KOPT-K1 (cell line): ENCODE measurements around the gene RHBDL3.
A peak's percentile ranks its signal among the peaks of the same experiment; 100 is the strongest.
"Not testable (repeated sequence)": the region's sequence is repeated elsewhere in the genome, so short reads cannot be mapped to it uniquely, and the experiment has no call there.

Experiments
- H3K27ac ChIP-seq: fragments of 200-600 bp; sonication (generic); 2 replicates; pipeline ENCODE4 v1.5.1; 2016; ENCODE audit warnings: antibody characterized with exemption, mild to moderate bottlenecking, low read depth, low read length; ENCODE audit not compliant: poor library complexity, severe bottlenecking
- H3K36me3 ChIP-seq: fragments of 200-600 bp; sonication (generic); 2 replicates; pipeline ENCODE4 v1.5.1; 2017; ENCODE audit warnings: antibody characterized with exemption, mild to moderate bottlenecking, low read length, moderate library complexity; ENCODE audit not compliant: insufficient read depth
- H3K9me3 ChIP-seq: fragments of 200-600 bp; sonication (generic); 2 replicates; pipeline ENCODE4 v1.5.1; 2017; ENCODE audit warnings: antibody characterized with exemption, low read length, mild to moderate bottlenecking; ENCODE audit not compliant: insufficient read depth, poor library complexity, severe bottlenecking

Gene RHBDL3

GRCh38 chr17:32319548-32319905, 53.9 kb downstream of the RHBDL3 start:
- H3K27ac ChIP-seq: no peak overlapping the region
- no peaks in the 10 kb centered on the region for H3K36me3 ChIP-seq
- H3K9me3 ChIP-seq: no peaks in the 10 kb centered on the region

DNA sequence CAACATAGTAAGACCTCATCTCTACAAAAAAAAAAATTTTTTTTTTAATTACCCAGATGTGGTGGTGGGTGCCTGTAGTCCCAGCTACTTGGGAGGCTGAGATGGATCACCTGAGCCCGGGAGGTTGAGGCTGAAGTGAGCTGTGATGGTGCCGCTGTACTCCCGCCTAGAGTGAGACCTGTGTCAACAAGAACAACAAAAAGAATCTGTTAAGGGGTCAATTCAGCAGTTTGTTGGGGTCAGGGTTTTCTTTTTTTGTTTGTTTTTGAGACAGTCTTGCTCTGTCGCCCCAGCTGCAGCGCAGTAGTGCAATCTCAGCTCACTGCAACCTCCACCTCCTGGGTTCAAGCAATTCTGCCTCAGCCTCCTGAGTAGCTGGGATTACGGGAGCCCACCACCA, 54.4 kb downstream of the RHBDL3 start:
- not testable (repeated sequence) for H3K9me3 ChIP-seq, H3K36me3 ChIP-seq, H3K27ac ChIP-seq

- Histone ChIP-seq H3K36me3 (no peaks in the 10 kb centered on the region), H3K27ac (no peak overlapping the region), H3K9me3 (no peaks in the 10 kb centered on the region)
These were observed 55.2 kb downstream of the RHBDL3 start for GRCh38 chr17:32320847-32321246.

DNA sequence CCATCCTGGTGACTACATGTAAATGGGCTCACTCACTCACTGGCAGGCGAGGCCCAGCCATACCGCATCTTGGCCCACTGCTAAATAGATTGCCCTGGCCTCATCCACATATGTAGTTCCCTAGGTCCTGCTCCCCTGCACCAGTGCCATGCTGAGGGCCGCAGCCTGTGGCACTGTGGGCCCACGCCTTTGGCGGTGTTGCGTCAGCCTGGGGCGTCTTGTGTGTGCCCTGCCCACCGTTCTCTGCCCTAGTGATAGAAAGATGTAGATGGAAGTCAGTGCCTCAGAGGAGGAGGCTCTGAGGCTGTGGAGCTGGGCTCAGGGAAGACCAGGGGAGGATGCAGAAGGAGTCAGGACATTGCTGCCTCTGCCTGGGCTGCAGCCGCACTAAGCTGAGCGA, 57.4 kb downstream of the RHBDL3 start:
- Histone ChIP-seq H3K27ac (no peak overlapping the region), H3K9me3 (no peaks in the 10 kb centered on the region), H3K36me3 (no peaks in the 10 kb centered on the region; the same call in 1 of the 2 replicates)

- Histone ChIP-seq H3K27ac (no peak overlapping the region), H3K36me3 (no peaks in the 10 kb centered on the region; the same call in 1 of the 2 replicates), H3K9me3 (no peaks in the 10 kb centered on the region)
These were observed 58.3 kb downstream of the RHBDL3 start for GRCh38 chr17:32323811-32324491.

- H3K36me3 ChIP-seq: peaks cover 9% of the 10 kb centered on the region
- no peak overlapping the region for H3K27ac ChIP-seq
- H3K9me3 ChIP-seq: no peaks in the 10 kb centered on the region
These were observed 62.3 kb downstream of the RHBDL3 start for GRCh38 chr17:32327911-32328310.

GRCh38 chr17:32330147-32330546, 64.5 kb downstream of the RHBDL3 start:
- Histone ChIP-seq H3K36me3 (peaks cover 31% of the 10 kb centered on the region), H3K27ac (peak overlapping the region; percentile 50)

GRCh38 chr17:32331243-32332040, 65.8 kb downstream of the RHBDL3 start:
- H3K9me3 ChIP-seq: no peaks in the 10 kb centered on the region
- peaks cover 44% of the 10 kb centered on the region for H3K36me3 ChIP-seq
- H3K27ac ChIP-seq: peak overlapping the region; percentile 50

More at GRCh38 chr17:32330147-32330546, 64.5 kb downstream of the RHBDL3 start:
- H3K9me3 ChIP-seq: no peaks in the 10 kb centered on the region

DNA sequence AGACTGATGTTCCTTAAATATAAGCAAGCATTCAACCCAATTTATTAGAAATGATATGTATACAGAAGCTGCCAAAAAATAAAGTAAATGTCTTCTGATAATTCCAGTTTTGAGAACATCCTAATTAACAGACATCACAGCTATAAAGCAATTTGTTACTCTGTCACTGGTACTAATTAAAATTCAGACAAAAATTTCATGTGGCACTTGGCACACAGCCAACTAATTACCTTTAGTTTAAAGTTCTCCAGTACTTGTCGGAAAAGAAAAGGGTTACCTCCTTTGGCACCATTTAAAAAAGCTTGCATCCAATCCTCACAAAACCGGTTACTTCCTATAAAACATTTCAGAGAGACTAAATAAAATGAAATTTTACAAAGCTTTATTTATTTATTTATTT, 67.6 kb downstream of the RHBDL3 start:
- Histone ChIP-seq H3K9me3 (no peaks in the 10 kb centered on the region), H3K27ac (no peak overlapping the region), H3K36me3 (peaks cover 61% of the 10 kb centered on the region)

DNA sequence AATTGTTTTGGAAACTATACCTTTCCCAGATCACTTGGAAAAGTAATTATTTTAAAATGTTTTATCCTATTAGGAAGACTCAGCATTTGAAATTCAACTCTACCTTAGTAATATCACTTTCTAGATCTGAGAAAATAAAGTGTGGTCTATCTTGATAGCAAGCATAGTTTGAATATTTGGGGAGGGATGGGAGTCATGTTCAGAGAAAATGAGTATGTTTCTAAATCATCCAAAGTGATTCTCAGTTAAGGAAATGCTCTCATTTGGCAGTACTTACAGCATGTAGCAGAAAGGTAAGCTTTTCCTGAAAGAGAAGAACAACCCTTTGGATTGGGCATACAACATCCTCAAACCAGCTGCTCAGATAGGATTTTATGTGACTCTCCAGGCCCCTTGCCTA, 69.4 kb downstream of the RHBDL3 start:
- Histone ChIP-seq H3K27ac (no peak overlapping the region), H3K36me3 (peaks cover 71% of the 10 kb centered on the region)

DNA sequence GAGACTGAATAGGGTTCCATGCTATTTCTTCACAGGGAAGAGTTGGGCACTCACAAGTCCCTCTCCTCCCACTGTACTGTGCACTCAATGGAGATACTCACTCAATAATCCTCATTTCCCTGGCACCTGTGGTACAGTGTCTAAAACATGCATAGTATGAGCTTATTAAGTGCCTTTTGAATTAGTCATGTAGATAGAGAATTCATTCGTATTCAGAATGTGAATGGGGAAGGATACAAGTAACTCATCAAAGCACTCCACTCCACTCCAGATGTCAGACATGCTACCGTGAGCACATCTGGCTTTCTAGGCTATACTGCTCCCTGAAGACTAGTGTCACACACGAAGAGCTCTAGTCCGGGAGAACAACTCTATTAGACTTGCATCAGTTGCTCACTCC, 70.1 kb downstream of the RHBDL3 start:
- no peaks in the 10 kb centered on the region for H3K9me3 ChIP-seq
- H3K27ac ChIP-seq: no peak overlapping the region
- H3K36me3 ChIP-seq: peaks cover 68% of the 10 kb centered on the region

More for the DNA sequence above, 69.4 kb downstream of the RHBDL3 start:
- H3K9me3 ChIP-seq: no peaks in the 10 kb centered on the region

DNA sequence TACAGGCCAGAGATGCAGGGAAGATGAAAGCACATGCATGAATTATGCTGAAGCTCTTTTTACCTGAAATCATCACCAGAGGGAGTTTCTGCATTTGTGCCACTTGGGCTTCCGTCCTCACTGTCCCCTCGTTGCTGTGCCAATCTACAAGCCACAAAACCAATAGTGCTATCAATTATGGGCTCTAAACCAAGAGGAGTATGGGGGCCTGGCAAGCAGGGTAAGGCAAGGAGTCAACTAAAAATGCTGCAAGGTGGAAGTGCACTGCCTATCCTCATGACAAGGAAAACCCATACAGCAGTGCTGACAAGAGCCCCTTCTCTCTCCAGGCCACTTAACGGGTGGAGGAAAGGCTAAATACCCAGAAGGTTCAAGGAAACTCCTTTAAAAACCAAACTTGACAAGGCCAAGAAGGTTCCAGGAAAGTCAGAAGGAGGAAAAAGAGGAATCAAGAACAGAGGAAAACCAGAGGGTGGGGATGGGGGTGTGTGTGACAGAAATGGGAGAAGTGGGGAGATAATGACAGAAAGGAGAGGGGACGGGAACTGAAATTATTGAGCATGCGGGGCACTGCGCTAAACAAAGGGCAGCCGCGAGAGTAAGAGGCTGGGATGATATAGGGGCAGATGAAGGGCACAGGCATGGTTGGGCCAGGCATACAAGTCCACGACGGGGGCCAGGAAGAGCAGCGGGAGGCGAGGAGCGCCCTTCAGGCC, 75.7 kb downstream of the RHBDL3 start:
- H3K9me3 ChIP-seq: no peaks in the 10 kb centered on the region
- H3K36me3 ChIP-seq: peaks cover 29% of the 10 kb centered on the region
- peak overlapping the region; percentile 81 for H3K27ac ChIP-seq

GRCh38 chr17:32341857-32342602, 76.4 kb downstream of the RHBDL3 start, which contains the start of gene C17orf75:
Gene C17orf75, minus strand, starts transcription at chr17:32342173. Its CDS starts 34 bp downstream, at chr17:32342139.
- Histone ChIP-seq H3K9me3 (no peaks in the 10 kb centered on the region), H3K27ac (peak within 1 kb of the TSS; percentile 81), H3K36me3 (peaks cover 22% of the 10 kb centered on the region)

DNA sequence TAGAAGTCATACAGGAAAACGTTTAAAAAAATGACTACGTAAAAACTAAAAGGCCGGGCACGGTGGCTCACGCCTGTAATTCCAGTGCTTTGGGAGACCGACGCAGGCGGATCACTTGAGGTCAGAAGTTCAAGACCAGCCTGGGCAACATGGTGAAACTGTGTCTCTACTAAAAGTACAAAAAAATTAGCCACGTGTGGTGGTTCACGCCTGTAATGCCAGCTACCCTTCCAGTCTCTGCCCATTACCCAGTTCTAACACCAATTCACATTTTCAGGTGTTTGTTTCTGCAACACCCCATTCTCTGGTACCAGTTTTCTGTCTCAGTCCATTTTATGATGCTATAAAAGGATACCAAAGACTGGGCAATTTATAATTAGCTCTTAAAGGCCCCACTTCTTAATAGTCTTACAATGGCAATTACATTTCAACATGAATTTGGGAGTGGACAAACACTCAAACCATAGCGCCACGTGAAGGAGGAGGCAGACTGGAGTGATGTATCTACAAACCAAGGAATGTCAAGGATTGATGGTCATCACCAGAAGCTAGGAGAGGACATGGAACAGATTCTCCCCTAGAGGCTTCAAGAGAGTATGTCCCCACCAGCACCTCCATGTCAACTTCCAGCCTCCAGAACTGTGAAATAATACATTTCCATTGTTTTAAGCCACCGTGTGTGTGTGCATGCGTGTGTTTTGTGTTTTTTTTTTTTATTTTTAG, 77.1 kb downstream of the RHBDL3 start:
- peaks cover 14% of the 10 kb centered on the region for H3K36me3 ChIP-seq
- no peaks in the 10 kb centered on the region for H3K9me3 ChIP-seq
- peak overlapping the region; percentile 81 for H3K27ac ChIP-seq
